Peyer's patch (tissue), 4 donors: ENCODE measurements around the gene DHDH. TPM values are rescaled to one million over a fixed set of nuclear protein-coding genes. Genes with fewer than 3 reads are reported as not detected.
A peak's percentile ranks its signal among the peaks of the same experiment; 100 is the strongest.
"Not testable (repeated sequence)": the region's sequence is repeated elsewhere in the genome, so short reads cannot be mapped to it uniquely, and the experiment has no call there.

Source experiments
- DNase-seq, 3 donors: peaks; one replicate each; pipeline ENCODE4 v3.0.0-alpha.2; 2017 to 2019
- H3K27ac ChIP-seq, 4 donors: fragments of 200-600 bp; sonication (generic); one replicate each; pipeline ENCODE4 v1.5.1; 2016 to 2019
- H3K27me3 ChIP-seq, 2 donors: fragments of 200-600 bp; sonication (generic); one replicate each; pipeline ENCODE4 v1.5.1; 2019
- H3K36me3 ChIP-seq, 3 donors: fragments of 200-600 bp; sonication (generic); one replicate each; pipeline ENCODE4 v1.5.1; 2016 to 2019
- H3K4me1 ChIP-seq, 4 donors: fragments of 200-600 bp; sonication (generic); one replicate each; pipeline ENCODE4 v1.5.1; 2016 to 2019
- H3K4me3 ChIP-seq, 4 donors: fragments of 200-600 bp; sonication (generic); 1 replicate in 3 of 4; 2 replicates in 1 of 4; pipeline ENCODE4 v1.5.1; 2016 to 2019; ENCODE audit warnings: mild to moderate bottlenecking in 1 of 4
- H3K9me3 ChIP-seq, 4 donors: fragments of 200-600 bp; sonication (generic); one replicate each; pipeline ENCODE4 v1.5.1; 2016 to 2019; ENCODE audit warnings: mild to moderate bottlenecking in 1 of 4
- POLR2A ChIP-seq, 2 donors: fragments of 450-650 bp; IDR thresholded peaks; one replicate each; pipeline ENCODE4 v1.5.1; 2017; ENCODE audit warnings: antibody characterized with exemption in 2 of 2, mild to moderate bottlenecking in 2 of 2, moderate library complexity in 2 of 2
- total RNA-seq, 4 donors: library from RNA; depleted of rRNA; stranded (reverse); fragments of >200 nt; gene quantifications; one replicate each; pipeline ENCODE4 v1.1.0, GENCODE V29; 2016
- TF ChIP-seq, protein P1 (sequence below), 6 experiments: fragments of 450-650 bp in 4 of 6; fragments of 200-600 bp in 2 of 6; sonication (generic) in 1 of 6; IDR thresholded peaks; one replicate each; pipeline ENCODE4 v1.5.1; 2017 to 2019; ENCODE audit warnings: antibody characterized with exemption in 6 of 6, mild to moderate bottlenecking in 3 of 6, moderate library complexity in 1 of 6

Gene DHDH
- total RNA-seq, 4 donors from 2014 or later, result 14.6 to 55.5 (median 45.9) TPM; not detected in 1

DNA sequence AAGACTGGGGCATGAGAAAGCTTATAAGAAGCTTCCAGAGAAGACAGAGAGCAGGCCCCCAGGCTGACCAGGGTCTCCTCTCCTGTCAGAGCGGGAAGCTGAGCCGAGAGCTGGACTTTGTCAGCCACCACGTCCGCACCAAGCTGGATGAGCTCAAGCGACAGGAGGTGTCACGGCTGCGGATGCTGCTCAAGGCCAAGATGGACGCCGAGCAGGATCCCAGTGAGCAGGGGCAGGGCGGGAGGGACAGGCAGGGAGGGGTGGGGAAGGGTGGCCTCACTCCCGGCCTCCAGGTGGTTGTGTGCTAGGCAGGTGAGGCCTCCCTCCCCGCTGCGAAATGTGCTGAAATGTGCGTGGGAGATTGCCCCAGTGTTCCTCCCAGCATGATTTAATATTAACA is 27.8 kb upstream of the DHDH start:
- no peak for TF ChIP-seq POLR2A (IDR thresholded peaks at IDR 0.05)
- TF ChIP-seq, protein P1, sequence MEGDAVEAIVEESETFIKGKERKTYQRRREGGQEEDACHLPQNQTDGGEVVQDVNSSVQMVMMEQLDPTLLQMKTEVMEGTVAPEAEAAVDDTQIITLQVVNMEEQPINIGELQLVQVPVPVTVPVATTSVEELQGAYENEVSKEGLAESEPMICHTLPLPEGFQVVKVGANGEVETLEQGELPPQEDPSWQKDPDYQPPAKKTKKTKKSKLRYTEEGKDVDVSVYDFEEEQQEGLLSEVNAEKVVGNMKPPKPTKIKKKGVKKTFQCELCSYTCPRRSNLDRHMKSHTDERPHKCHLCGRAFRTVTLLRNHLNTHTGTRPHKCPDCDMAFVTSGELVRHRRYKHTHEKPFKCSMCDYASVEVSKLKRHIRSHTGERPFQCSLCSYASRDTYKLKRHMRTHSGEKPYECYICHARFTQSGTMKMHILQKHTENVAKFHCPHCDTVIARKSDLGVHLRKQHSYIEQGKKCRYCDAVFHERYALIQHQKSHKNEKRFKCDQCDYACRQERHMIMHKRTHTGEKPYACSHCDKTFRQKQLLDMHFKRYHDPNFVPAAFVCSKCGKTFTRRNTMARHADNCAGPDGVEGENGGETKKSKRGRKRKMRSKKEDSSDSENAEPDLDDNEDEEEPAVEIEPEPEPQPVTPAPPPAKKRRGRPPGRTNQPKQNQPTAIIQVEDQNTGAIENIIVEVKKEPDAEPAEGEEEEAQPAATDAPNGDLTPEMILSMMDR (IDR thresholded peaks at IDR 0.05), result no peak
- Histone ChIP-seq H3K9me3 (no peaks in the 10 kb centered on the region), H3K4me1 (peaks cover 0 to 15% (median 1%) of the 10 kb centered on the region in 4 donors), H3K27me3 (no peaks in the 10 kb centered on the region), H3K36me3 (peaks cover 0 to 64% (median 0%) of the 10 kb centered on the region in 3 donors), H3K27ac (no peak overlapping the region), H3K4me3 (no peak overlapping the region)
- DNase-seq, result no peak

DNA sequence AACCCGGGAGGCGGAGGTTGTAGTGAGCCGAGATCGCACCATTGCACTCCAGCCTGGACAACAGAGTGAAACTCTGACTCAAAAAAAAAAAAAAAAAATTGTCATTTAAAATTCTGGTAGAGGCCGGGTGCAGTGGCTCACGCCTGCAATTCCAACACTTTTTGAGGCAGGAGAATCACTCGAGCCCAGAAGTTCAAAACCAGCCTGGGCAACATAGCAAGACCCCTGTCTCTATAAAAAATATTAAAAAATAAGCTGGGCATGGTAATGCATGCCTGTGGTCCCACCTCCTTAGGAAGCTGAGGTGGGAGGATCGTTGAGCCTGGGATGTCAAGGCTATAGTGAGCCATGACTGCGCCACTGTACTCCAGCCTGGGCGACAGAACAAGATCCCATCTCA is 27.2 kb upstream of the DHDH start:
- TF ChIP-seq, protein P1 (IDR thresholded peaks at IDR 0.05), result no peak
- no peak for TF ChIP-seq POLR2A (IDR thresholded peaks at IDR 0.05)
- Histone ChIP-seq H3K9me3 (no peaks in the 10 kb centered on the region), H3K36me3 (peaks cover 0 to 71% (median 0%) of the 10 kb centered on the region in 3 donors), H3K27me3 (no peaks in the 10 kb centered on the region), H3K4me3 (no peak overlapping the region), H3K27ac (no peak overlapping the region), H3K4me1 (peaks cover 0 to 8% (median 1%) of the 10 kb centered on the region in 4 donors)
- no peak for DNase-seq

DNA sequence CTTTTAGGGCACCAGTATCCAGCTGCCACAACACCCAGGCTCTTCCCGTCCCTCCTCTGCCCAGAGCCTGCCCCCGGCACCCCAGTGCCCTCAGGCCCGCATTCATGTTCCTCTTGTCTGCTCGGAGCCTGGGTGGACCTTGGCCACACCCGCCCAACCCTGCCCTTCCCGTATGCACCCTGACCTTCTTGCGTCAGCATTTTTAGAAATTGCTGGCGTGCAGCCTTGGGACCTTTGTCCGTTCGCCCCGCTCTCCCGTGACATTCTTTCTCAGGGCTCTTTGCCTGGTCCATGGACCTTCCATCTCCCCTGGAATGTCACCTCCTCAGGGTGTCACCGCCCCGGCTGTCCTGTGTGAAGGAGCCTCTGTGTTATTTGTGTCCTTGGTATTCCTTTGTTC is 25.8 kb upstream of the DHDH start:
- peaks cover 0 to 84% (median 0%) of the 10 kb centered on the region in 3 donors for H3K36me3 ChIP-seq
- TF ChIP-seq, protein P1 (IDR thresholded peaks at IDR 0.05), result no peak
- TF ChIP-seq POLR2A (IDR thresholded peaks at IDR 0.05), result peak; percentile 33 to 62
- H3K27me3 ChIP-seq, result no peaks in the 10 kb centered on the region
- H3K4me1 ChIP-seq, result peaks cover 0 to 3% (median 0%) of the 10 kb centered on the region in 4 donors
- H3K4me3 ChIP-seq, result no peak overlapping the region
- H3K9me3 ChIP-seq, result no peaks in the 10 kb centered on the region
- DNase-seq, result peak in 2 of 3 donors; percentile 85 to 91
- H3K27ac ChIP-seq, result peak overlapping the region in 3 of 4 donors; percentile 32 to 88 (median 72)

DNA sequence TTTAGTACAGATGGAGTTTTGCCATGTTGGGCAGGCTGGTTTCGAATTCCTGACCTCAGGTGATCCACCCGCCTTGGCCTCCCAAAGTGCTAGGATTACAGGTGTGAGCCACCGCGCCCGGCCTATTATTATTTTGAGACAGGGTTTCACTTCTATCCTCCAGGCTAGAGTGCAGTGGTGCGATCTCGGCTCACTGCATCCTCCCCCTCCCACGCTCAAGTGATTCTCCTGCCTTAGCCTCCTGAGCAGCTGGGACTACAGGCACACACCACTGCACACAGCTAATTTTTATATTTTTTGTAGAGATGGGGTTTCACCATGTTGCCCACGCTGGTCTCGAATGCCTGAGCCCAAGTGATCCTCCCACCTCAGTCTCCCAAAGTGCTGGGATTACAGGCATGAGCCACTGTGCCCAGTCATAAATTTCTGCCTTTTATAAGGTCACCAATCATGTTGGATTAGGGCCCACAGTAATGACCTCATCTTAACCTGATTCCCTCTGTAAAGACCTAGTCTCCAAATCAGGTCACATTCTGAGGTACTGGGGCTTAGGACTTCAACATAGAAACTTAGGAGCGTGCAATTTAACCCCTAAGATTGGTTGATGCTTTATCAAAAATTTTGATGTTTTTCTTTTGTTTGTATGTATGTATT is 23.9 kb upstream of the DHDH start:
- H3K27ac ChIP-seq, H3K4me1 ChIP-seq, H3K4me3 ChIP-seq, DNase-seq, H3K27me3 ChIP-seq, H3K9me3 ChIP-seq: not testable (repeated sequence)
- H3K36me3 ChIP-seq, result peaks cover 0 to 96% (median 0%) of the 10 kb centered on the region in 3 donors

DNA sequence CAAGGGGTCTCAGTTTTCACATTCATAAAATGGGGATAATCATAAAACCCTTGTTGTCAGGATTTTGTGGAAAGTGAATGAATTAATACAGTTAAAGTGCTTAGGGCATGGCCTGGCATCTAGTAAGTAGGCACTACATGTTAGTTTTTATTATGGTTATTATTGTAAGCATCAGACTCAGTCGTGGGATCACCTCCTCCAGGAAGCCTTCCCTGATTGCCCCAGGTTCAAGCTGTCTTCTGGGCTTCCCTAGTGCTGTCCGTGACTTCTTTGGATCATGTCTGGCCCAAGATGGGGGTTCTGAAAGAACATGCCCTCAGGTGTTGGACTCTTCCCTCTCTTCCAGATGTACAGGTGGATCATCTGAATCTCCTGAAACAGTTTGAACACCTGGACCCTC is 22.7 kb upstream of the DHDH start:
- Histone ChIP-seq H3K4me3 (no peak overlapping the region), H3K36me3 (peaks cover 0 to 96% (median 0%) of the 10 kb centered on the region in 3 donors), H3K9me3 (no peaks in the 10 kb centered on the region), H3K4me1 (peaks cover 0 to 3% (median 0%) of the 10 kb centered on the region in 4 donors), H3K27ac (no peak overlapping the region), H3K27me3 (no peaks in the 10 kb centered on the region)
- no peak for TF ChIP-seq POLR2A (IDR thresholded peaks at IDR 0.05)
- TF ChIP-seq, protein P1 (IDR thresholded peaks at IDR 0.05), result no peak
- DNase-seq, result no peak

DNA sequence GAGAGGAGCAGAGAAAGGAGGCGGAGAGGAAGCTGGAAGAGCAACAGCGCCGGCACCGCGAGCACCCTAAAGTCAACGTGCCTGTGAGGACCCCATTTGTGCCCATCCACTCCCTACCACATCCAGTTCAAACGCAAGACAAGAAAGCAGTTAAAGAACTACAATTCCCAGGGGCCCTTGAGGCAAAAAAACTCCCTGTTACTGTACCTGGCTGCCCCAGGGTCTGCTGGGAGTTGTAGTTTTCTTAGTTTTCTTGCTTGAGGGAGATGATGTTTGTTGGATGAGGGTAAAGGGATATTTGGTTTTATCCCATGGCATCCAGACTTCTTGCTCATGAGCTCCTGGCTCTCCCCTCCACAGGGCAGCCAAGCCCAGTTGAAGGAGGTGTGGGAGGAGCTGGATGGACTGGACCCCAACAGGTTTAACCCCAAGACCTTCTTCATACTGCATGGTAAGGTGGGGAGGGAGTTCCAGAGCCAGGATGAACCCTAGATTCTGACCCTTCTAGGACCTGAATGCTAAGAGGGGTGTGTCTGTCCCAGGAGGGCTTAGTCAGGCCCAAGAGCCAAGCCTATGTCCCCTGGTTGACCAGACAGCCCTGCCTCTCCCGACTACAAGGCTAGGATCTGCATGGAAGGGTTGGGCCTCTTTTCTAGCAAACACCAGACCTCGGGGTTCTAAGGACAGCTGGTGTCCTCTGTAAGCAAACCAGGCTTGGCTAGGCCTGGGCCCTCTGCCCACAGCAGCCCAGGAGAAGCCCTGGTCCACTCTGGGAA is 20.2 kb upstream of the DHDH start:
- no peak for DNase-seq
- H3K4me1 ChIP-seq, result no peaks in the 10 kb centered on the region
- H3K27ac ChIP-seq, result no peak overlapping the region
- H3K4me3 ChIP-seq, result no peak overlapping the region
- no peaks in the 10 kb centered on the region for H3K9me3 ChIP-seq
- peaks cover 0 to 98% (median 0%) of the 10 kb centered on the region in 3 donors for H3K36me3 ChIP-seq
- no peak for TF ChIP-seq POLR2A (IDR thresholded peaks at IDR 0.05)
- TF ChIP-seq, protein P1 (IDR thresholded peaks at IDR 0.05), result no peak
- H3K27me3 ChIP-seq, result no peaks in the 10 kb centered on the region
